Epithelial cell of esophagus (primary cell): ENCODE results near the gene ARHGEF37.
A peak's percentile ranks its signal among the peaks of the same experiment; 100 is the strongest.

Experiments used
- DNase-seq: peaks from one replicate; pipeline ENCODE4 v3.0.0; 2010; ENCODE audit warnings: low read depth
- H3K4me3 ChIP-seq: 2 replicates; pipeline ENCODE4 v1.5.1; 2011; ENCODE audit warnings: mild to moderate bottlenecking, low read length, control low read depth
- CTCF ChIP-seq: IDR thresholded peaks from 2 replicates; pipeline ENCODE4 v1.5.1; 2011; ENCODE audit warnings: low read depth, mild to moderate bottlenecking, low read length, control low read depth, inconsistent platforms; ENCODE audit not compliant: insufficient read depth; ENCODE audit errors: missing control alignments

The ARHGEF37 gene

DNA sequence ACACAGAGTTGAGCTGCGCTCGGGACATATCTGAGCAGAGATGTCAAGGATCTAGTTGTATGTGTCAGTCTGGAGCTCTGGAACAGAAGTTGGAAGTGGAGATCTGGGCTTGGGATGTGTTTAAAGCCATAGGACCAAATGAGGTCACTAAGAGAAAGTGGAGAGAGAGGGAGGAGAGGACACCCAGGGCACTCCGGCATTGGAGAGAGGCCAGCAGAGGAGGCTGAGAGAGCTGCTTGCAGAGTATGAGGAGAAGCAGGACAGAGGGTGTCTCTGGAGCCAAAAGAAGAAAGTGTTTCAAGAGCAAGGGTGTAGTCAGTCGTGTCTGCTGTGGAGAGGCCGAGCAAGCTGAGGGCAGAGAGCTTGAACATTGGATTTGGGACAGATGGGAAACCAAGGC, 34.7 kb downstream of the ARHGEF37 start:
- TF ChIP-seq CTCF: no peak
- H3K4me3 ChIP-seq: no peak overlapping the region
- DNase-seq: no peak

- no peak for DNase-seq
These were observed 35.5 kb downstream of the ARHGEF37 start for GRCh38 chr5:149616727-149617285.

GRCh38 chr5:149617760-149618306, 36.5 kb downstream of the ARHGEF37 start:
- TF ChIP-seq CTCF: no peak

More at GRCh38 chr5:149616727-149617285, 35.5 kb downstream of the ARHGEF37 start:
- H3K4me3 ChIP-seq: no peak overlapping the region
- no peak for TF ChIP-seq CTCF

GRCh38 chr5:149618581-149619248, 37.4 kb downstream of the ARHGEF37 start:
- TF ChIP-seq CTCF: peak; percentile 77
- peak; percentile 100 for DNase-seq
- no peak overlapping the region for H3K4me3 ChIP-seq

More at GRCh38 chr5:149617760-149618306, 36.5 kb downstream of the ARHGEF37 start:
- no peak overlapping the region for H3K4me3 ChIP-seq
- no peak for DNase-seq

- no peak overlapping the region for H3K4me3 ChIP-seq
- no peak for DNase-seq
- no peak for TF ChIP-seq CTCF
These were observed 40.3 kb downstream of the ARHGEF37 start for GRCh38 chr5:149621415-149622098.

DNA sequence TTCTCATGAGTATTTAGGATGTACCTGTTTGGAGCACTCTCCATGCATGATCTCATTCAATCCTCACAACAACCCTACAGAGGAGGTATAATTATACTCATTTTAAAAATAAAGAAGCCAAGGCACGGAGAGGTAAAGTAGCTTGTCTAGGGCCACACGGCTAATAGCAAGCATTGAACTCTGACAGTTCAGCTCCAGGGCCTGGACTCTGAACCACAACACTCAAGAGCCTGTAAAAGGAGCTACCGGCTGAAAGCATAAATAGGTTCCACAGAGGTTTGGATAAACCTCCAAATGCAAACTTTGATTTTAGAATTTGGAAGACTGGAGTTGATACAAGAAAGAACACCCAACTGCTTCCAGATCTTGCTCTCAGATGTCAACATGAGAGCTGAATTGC, 41.2 kb downstream of the ARHGEF37 start:
- H3K4me3 ChIP-seq: no peak overlapping the region
- TF ChIP-seq CTCF: no peak
- no peak for DNase-seq
